ENCODE measurements around the gene ETV5.
A peak's percentile ranks its signal among the peaks of the same experiment; 100 is the strongest.

Gene ETV5

GRCh38 chr3:186115239-186115996 is 6.5 kb upstream of the ETV5 start:
- no peak overlapping the region for H3K4me3 ChIP-seq
- no peak overlapping the region for H3K27ac ChIP-seq
- TF ChIP-seq, protein P1, sequence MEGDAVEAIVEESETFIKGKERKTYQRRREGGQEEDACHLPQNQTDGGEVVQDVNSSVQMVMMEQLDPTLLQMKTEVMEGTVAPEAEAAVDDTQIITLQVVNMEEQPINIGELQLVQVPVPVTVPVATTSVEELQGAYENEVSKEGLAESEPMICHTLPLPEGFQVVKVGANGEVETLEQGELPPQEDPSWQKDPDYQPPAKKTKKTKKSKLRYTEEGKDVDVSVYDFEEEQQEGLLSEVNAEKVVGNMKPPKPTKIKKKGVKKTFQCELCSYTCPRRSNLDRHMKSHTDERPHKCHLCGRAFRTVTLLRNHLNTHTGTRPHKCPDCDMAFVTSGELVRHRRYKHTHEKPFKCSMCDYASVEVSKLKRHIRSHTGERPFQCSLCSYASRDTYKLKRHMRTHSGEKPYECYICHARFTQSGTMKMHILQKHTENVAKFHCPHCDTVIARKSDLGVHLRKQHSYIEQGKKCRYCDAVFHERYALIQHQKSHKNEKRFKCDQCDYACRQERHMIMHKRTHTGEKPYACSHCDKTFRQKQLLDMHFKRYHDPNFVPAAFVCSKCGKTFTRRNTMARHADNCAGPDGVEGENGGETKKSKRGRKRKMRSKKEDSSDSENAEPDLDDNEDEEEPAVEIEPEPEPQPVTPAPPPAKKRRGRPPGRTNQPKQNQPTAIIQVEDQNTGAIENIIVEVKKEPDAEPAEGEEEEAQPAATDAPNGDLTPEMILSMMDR (IDR thresholded peaks at IDR 0.05): no peak
- DNase-seq (ENCODE audit: low spot score): no peak

- DNase-seq (ENCODE audit: low spot score): no peak
- no peak overlapping the region for H3K27ac ChIP-seq
- H3K4me3 ChIP-seq: no peak overlapping the region
- TF ChIP-seq, protein P1 (IDR thresholded peaks at IDR 0.05): no peak
Observed at GRCh38 chr3:186110975-186111974, 2.4 kb upstream of the ETV5 start.

GRCh38 chr3:186109897-186110803 is 1.3 kb upstream of the ETV5 start:
- TF ChIP-seq, protein P1 (IDR thresholded peaks at IDR 0.05): no peak
- no peak for DNase-seq (ENCODE audit: low spot score)
- Histone ChIP-seq H3K27ac (peak overlapping the region; percentile 69 to 92), H3K4me3 (peak overlapping the region; percentile 74)

DNA sequence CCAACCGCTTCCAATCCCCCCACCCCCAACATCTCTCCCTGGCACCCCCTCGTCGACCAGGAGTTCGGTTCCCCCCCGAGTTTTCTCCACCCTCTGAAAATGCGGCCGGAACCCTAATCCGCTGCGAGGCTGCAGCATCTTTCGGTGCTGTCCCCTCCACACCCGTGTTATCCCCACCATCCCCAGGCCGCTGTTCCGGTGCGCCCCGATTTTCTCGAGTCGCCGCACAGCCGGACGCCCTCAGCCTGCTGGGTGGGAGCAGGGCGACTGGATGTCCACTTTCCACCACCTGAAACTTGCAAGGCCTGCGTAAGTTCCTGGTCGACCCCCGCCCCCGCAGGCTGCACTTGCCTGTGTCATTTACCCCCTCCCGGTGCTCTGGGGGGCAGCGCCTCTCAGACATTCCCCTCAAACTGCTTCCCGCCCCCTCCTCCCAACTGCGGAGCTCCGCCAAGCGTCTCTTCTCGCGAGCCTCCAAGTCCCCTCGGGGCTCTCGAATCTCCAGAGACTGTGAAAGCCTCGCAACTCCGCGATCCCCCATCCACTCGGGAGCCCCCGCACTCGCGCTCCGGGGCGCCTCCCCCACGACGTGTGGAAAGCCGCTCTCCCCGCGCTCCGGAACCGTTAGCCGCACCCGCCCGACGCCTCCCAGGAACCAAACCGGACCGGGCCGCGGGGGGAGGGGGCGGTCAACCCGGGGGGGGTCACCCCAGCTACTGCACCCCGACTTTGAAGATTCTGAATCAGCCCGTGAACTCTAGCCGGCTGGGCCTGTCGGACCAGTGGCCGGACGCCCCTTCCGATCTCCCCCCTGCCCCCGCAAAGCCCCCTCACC is 566 bp downstream of the ETV5 start:
- peak overlapping the region; percentile 87 for H3K4me3 ChIP-seq
- TF ChIP-seq, protein P1 (IDR thresholded peaks at IDR 0.05): no peak
- DNase-seq (ENCODE audit: low spot score): peak; percentile 82
- peak overlapping the region; percentile 67 to 90 for H3K27ac ChIP-seq

DNA sequence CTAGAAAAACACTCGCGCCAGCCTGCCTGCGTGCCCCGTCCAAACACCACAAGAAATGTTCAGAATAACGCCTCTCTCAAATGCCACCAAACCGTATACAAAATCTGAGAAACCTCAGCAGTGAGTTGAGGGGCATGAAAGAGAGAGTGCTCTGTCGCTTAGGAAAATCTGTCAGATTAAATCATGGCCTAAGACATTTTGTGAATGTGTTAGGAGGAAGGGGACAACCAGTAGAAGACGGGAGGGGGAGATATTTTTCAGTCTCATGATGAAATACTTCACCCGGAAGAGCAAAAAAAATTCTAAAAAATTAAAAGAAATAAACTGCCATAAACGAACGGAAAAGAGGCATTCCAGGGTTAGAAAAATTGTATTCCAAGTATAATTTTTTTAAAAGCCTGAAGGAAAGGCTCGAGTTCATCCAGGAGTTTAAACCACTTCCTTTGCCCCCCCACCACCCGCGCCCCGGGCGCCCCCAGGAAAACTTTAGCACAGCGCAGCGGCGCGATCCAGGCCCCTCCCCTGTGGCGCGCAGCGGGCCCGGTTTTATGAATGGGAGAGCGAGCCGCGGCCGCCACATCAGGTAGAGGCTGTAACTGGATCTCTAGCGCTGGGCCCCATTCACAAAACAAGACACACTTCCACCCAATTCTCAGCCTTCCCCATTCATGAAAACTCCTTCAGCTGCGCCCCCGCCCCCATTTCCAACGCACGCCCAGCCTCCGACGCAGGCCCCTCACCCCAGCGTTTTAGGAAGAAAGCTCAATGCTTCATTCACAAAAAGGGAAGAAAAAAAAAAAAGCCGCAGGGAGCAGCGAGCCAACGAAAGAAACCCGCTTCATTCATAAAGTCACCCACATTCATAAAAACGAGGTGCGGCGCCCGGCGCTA is 1.4 kb downstream of the ETV5 start:
- TF ChIP-seq, protein P1 (IDR thresholded peaks at IDR 0.05): no peak
- Histone ChIP-seq H3K4me3 (peak overlapping the region; percentile 87), H3K27ac (peak overlapping the region in 1 of 2 donors; percentile 90)
- DNase-seq (ENCODE audit: low spot score): no peak

Data from coronary artery (tissue), 2 donors.